ENCODE data around the gene FAM13A. TPM values are rescaled to one million over a fixed set of nuclear protein-coding genes. Genes with fewer than 3 reads are reported as not detected.

FAM13A gene
- total and polyA plus RNA-seq, 8 donors, result 15.7 to 56.4 (median 38.1) TPM

DNA sequence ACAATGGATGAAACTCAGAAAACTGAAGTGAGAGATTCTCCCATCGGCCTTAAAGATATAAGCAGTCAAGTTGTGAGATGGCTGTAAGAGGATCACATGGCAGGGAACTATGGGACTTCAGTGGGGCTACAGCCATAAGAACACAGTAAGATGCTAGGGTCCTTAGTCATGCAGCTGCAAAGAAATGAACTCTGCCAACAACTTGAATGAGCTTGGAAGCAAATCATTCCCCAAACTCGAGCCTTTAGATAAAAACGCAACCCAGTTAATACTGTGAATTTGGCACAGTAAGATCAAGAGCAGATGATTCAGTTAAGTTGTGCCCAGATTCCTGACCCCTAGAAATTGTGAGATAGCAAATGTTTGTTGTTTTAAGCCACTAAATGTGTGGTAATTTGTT lies 117.3 kb downstream of the FAM13A start:
- H3K4me1 ChIP-seq, result peaks cover 0 to 5% (median 0%) of the 10 kb centered on the region in 3 donors
- no peak overlapping the region for H3K27ac ChIP-seq
- no peak overlapping the region for H3K4me3 ChIP-seq
- H3K27me3 ChIP-seq, result no peaks in the 10 kb centered on the region
- ATAC-seq (no peak), DNase-seq (no peak), FAIRE-seq (no peak)
- no peaks in the 10 kb centered on the region for H3K36me3 ChIP-seq
- no peaks in the 10 kb centered on the region for H3K9me3 ChIP-seq
- 71 to 72% methylated on average over 3 of the region's 3 CpGs for WGBS, 2 donors
- TF ChIP-seq, protein P1, sequence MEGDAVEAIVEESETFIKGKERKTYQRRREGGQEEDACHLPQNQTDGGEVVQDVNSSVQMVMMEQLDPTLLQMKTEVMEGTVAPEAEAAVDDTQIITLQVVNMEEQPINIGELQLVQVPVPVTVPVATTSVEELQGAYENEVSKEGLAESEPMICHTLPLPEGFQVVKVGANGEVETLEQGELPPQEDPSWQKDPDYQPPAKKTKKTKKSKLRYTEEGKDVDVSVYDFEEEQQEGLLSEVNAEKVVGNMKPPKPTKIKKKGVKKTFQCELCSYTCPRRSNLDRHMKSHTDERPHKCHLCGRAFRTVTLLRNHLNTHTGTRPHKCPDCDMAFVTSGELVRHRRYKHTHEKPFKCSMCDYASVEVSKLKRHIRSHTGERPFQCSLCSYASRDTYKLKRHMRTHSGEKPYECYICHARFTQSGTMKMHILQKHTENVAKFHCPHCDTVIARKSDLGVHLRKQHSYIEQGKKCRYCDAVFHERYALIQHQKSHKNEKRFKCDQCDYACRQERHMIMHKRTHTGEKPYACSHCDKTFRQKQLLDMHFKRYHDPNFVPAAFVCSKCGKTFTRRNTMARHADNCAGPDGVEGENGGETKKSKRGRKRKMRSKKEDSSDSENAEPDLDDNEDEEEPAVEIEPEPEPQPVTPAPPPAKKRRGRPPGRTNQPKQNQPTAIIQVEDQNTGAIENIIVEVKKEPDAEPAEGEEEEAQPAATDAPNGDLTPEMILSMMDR (IDR thresholded peaks at IDR 0.05), result no peak
- intact Hi-C loops (cut with DNase I), result no loop called here

DNA sequence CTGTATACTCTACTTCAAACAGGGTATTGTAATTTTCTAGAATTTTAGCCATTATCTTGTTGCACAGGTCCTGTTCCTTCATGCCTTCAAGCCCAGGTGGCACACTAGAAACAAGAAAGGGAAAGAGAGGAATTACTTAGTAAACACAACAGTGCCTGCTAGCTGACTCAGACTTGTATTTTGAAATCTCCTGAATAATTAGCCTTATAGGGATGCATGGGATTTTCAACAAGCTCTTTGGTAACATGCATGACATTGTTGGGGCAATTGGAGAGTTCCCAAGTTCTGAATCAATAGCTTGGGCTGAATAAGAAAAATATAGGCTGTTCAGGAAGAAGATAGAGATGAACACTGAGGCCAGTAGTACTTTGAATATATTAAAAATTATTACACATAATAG lies 118.8 kb downstream of the FAM13A start:
- intact Hi-C loops (cut with DNase I), result no loop called here

DNA sequence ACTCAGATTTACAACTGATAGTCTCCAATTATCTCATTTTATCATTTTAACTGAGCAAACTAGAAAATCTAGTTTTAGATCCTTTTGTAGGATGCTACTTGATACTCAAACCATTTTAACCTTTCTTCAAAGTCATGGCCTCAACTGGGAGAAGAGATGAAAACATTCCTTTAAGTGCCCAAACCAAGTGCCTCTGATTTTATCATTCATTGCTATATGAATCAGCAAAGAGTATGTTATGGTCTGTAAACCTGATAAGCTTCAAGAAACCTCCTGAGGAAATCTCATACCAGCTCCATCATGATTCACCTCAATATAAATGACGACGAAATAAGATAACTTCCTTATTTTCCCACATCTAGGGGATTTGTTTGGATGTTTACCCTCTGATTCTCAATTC lies 119.9 kb downstream of the FAM13A start:
- FAIRE-seq (no peak), ATAC-seq (no peak), DNase-seq (no peak)
- Histone ChIP-seq H3K9me3 (no peaks in the 10 kb centered on the region), H3K4me3 (no peak overlapping the region), H3K4me1 (peaks cover 0 to 5% (median 0%) of the 10 kb centered on the region in 3 donors), H3K27ac (no peak overlapping the region), H3K36me3 (no peaks in the 10 kb centered on the region), H3K27me3 (no peaks in the 10 kb centered on the region)
- TF ChIP-seq, protein P1 (IDR thresholded peaks at IDR 0.05), result no peak
- intact Hi-C loops (cut with DNase I), result no loop called here
- WGBS, 2 donors, result 94 to 96% methylated on average over 2 of the region's 2 CpGs

More for the DNA sequence above, 118.8 kb downstream of the FAM13A start:
- Histone ChIP-seq H3K36me3 (no peaks in the 10 kb centered on the region), H3K4me1 (peaks cover 0 to 5% (median 0%) of the 10 kb centered on the region in 3 donors), H3K4me3 (no peak overlapping the region), H3K27me3 (no peaks in the 10 kb centered on the region), H3K27ac (no peak overlapping the region), H3K9me3 (no peaks in the 10 kb centered on the region)
- FAIRE-seq (no peak), ATAC-seq (peak in 3 of 4 donors; percentile 41 to 65 (median 55)), DNase-seq (no peak)
- TF ChIP-seq, protein P1 (IDR thresholded peaks at IDR 0.05), result no peak

DNA sequence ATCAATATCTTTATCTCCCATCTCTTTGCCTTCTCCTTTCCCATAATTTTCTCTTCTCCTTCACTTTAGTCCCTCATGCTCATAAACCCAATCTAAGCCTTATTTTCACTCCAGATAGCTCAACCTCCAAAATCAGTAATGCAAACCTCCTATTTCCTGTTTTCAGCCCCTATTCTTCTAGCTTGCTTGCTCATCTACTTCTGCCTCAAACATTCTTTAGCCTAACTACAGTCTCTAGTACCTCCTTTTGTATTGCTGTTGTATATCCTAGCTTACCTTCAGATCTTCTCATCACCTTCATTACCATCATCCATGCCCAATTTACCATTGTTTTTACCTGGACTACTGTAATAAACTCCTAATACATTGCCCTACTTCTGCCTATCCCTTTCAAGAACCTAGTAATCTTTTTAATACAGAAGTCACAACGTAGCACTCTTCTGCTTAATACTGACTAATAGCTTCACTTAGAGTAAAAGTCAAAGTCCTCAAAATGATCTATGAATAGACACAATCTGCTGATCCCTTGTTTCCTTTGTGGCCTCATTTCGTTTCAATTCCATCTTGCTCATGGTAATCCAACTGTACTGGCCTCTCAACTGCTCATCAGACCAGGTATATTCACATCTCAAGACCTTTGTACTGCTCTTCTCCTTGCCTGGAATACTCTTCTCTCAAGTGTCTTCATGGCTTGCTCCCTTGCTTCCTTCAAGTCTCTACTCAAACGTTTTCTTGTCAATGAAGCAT lies 123.4 kb downstream of the FAM13A start:
- intact Hi-C loops (cut with DNase I), result no loop called here
- no peak for ATAC-seq
- H3K27me3 ChIP-seq, result no peaks in the 10 kb centered on the region
- no peaks in the 10 kb centered on the region for H3K9me3 ChIP-seq
- no peaks in the 10 kb centered on the region for H3K36me3 ChIP-seq
- no peak for DNase-seq
- 61 to 69% methylated on average over 3 of the region's 3 CpGs for WGBS, 2 donors
- peaks cover 0 to 5% (median 0%) of the 10 kb centered on the region in 3 donors for H3K4me1 ChIP-seq
- FAIRE-seq, result no peak
- TF ChIP-seq, protein P1 (IDR thresholded peaks at IDR 0.05), result no peak
- H3K27ac ChIP-seq, result no peak overlapping the region
- no peak overlapping the region for H3K4me3 ChIP-seq

DNA sequence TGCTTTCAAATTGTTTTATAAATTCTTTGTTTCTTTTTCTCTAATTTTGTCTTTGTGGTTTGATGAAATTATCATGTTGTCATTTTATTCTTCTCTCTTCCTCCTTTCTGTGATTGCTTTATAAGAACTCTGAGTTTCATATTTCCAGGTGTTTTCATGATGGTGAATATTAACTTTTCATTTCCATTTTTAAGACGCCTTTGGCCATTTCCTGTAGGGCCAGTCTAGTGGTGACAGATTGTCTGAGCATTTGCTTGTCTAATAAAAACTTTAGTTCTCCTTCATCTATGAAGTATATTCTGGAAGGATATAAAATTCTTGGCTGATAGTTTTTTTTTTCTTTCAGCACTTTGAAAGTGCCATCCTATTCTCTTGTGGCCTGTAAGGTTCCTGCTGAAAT lies 128.1 kb downstream of the FAM13A start:
- intact Hi-C loops (cut with DNase I), result no loop called here
- no peak for FAIRE-seq
- Histone ChIP-seq H3K27ac (no peak overlapping the region), H3K27me3 (no peaks in the 10 kb centered on the region), H3K4me1 (no peaks in the 10 kb centered on the region), H3K4me3 (no peak overlapping the region), H3K36me3 (no peaks in the 10 kb centered on the region), H3K9me3 (no peaks in the 10 kb centered on the region)
- WGBS, 2 donors, result 88 to 89% methylated on average over 1 of the region's 1 CpG
- no peak for ATAC-seq
- no peak for DNase-seq
- TF ChIP-seq, protein P1 (IDR thresholded peaks at IDR 0.05), result no peak
